ENCODE data around the gene MIX23.
A peak's percentile ranks its signal among the peaks of the same experiment; 100 is the strongest.

Gene MIX23

GRCh38 chr3:122382888-122383666 lies at the start of gene MIX23:
MIX23 (minus strand) TSS chr3:122383231; CDS start chr3:122383224, 7 bp downstream.
- peak; percentile 96 for DNase-seq

DNA sequence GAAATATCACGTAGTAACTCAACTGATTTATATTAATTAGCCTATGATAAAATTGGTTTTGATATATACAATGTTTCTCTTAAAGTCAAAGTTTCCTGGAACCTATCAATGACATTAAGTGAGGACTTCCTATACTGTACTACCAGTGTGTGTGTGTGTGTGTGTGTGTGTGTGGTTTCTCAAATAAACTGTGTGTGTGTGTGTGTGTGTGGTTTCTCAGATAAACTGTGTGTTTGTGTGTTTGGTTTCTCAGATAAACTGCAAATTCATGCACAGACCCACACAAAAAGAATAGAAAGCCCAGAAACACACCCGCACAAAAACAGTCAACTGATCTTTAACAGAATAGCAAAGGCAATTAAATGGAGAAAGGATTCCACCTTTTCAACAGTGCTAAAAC lies 47.3 kb upstream of the MIX23 start:
- DNase-seq, result no peak

- no peak for DNase-seq
Measured at GRCh38 chr3:122427857-122428471, 44.9 kb upstream of the MIX23 start.

DNA sequence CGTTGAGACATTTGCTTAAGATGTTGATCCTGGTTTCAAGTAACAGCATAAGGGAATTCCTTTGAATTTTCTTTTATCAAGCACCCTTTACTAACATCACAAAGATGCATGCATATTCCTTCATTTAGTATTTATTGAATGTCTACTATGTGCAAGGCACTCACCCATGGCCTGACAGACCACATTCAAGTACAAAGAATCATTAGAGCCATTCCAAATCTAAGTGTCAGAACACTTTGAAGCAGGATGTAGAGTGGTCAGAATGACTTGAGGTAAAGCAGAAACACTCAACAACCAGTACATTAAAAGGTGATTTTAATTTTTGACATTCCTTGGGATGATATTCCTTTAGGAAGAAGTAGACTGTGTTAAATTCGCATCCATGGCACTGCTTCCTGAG lies 38.8 kb upstream of the MIX23 start:
- DNase-seq, result no peak

GRCh38 chr3:122421101-122421500 lies 38.1 kb upstream of the MIX23 start:
- no peak for DNase-seq

DNA sequence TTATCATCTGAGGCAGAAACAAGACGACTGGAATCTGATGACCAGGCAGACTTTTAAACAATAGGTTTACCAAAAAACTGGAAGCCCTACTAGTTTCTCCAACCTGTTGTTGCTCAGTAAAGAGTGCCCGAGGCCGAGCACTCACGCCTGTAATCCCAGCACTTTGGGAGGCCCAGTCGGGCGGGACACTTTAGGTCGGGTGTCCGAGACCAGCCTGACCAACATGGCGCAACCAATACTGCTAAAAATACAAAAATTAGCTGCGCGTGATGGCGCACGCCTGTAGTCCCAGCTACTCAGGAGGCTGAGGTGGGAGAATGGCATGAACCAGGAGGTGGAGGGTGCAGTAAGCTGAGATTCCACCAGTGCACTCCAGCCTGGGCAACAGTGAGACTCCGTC lies 33.9 kb upstream of the MIX23 start:
- DNase-seq, result no peak

DNA sequence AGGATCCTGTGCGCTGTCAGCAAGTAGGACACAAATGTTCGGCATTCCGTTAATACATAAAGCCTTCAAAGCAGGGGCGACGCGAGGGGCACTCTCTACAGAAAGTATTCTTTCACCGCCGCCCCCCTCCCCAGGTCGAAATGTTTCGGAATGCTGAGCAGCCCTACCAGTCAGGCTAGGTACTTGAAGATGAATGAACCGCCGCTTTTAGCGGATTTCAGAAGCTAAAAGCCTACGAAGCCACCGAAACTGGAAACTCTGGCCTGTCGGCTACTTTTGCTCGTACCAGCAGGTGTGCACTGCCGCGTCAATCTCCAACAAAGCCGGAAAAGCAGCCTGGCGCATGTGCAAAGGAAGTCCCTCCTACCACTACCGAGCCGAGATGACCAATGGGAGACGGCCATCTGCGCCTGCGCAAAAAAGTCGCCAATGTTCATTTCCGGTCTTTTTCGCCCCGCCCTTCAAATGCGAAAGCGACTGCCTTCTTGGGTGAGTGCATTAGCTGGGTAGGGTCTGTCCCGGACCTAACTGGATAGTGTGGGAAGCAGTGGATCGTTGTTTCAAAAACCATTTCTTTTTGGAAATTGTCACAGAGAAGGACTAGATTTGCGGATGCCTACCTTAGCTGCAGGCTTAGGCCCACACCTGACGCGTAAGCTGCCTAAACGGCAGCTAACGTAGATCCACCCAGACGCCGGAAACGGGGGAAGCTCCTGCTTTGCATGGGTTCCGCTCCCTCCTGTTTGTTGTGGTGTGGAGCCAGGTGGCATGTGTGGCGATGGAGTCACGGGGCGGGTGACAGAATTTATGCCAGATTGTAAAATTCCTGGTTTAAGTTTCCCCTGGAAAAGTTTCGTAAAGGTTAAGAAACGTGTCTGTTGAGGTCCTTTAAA lies 33.0 kb upstream of the MIX23 start, which contains the start of gene WDR5B:
Gene WDR5B (minus strand): TSS at position 301 of the 893 bp plus-strand sequence. CDS start 534 bp downstream, outside the sequence.
- peak; percentile 100 for DNase-seq

GRCh38 chr3:122415104-122415744 lies 32.2 kb upstream of the MIX23 start:
- no peak for DNase-seq

DNA sequence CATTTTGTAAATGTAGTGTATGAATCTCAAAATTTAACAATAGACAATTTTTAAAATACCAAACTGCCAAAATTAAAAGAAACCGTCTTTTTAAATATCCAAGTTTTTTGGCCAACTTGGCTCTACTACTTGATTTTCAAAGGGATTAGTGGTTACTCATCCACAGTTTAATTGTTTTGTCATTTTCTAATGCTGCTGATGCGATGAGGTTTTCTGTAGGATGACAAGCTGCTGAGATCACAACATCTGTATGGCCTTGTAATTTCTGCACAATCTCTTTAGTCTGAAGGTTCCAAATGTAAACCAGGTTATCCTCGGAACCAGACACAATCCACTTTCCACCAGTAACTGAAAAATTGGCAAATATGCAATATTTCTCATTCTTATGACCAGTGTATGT lies 31.4 kb upstream of the MIX23 start:
- DNase-seq, result no peak

DNA sequence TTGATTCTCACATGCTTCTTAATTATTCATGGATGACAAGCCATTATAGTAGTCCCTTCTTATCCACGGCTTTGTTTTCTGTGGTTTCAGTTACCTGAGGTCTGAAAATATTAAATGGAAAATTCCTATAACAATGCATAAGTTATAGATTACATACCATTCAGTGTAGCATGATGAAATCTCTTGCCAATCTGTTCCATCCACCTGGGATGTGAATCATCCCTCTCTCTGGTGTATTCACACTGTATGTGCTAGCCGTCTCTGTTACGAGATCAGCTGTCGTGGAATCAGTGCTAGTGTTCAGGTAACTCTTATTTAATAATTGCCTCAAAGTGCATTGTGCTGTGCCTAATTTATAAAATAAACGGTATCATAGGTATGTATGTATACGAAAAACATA lies 27.6 kb upstream of the MIX23 start:
- DNase-seq, result no peak

- DNase-seq, result no peak
Measured at GRCh38 chr3:122410111-122410510, 27.1 kb upstream of the MIX23 start.

- DNase-seq, result no peak
Measured at GRCh38 chr3:122409446-122409845, 26.4 kb upstream of the MIX23 start.

GRCh38 chr3:122407946-122408345 lies 24.9 kb upstream of the MIX23 start:
- DNase-seq, result no peak

GRCh38 chr3:122406198-122406597 lies 23.2 kb upstream of the MIX23 start:
- no peak for DNase-seq

GRCh38 chr3:122405015-122405414 lies 22.0 kb upstream of the MIX23 start:
- no peak for DNase-seq

GRCh38 chr3:122403489-122403888 lies 20.5 kb upstream of the MIX23 start:
- DNase-seq, result no peak

DNA sequence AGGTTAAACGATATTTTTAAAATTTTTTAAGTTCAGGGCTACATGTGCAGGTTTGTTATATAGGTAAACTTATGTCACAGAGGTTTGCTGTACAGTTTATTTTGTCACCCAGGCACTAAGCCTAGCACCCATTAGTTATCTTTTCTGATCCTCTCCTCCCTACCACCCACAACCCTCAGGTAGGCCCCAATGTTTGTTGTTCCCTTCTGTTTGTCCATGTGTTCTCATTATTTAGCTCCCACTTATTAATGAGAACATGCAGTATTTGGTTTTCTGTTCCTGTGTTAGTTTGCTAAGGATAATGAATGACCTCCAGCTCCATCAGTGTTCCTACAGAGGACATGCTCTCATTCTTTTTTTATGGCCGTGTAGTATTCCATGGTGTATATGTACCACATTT lies 15.9 kb upstream of the MIX23 start:
- no peak for DNase-seq

GRCh38 chr3:122397201-122397600 lies 14.2 kb upstream of the MIX23 start:
- no peak for DNase-seq

GRCh38 chr3:122396511-122396910 lies 13.5 kb upstream of the MIX23 start:
- no peak for DNase-seq

DNA sequence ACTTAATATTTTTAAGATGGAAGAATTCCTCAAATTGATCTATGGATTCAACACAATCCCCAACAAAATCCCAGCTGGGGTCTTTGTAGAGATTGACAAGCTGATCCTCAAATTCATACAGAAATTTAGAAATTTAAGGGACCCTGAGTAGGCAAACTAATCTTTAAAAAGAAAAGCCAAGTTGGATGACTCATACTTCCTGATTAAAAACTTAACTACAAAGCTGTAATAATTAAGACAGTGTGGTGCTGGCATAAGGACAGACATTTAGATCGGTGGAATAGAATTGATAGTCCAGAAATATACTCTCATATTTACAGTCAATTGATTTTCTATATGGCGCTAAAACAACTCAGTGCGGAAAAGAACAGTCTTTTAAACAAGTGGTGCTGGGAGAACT lies 12.6 kb upstream of the MIX23 start:
- no peak for DNase-seq

- DNase-seq, result no peak
Measured at GRCh38 chr3:122394173-122394572, 11.1 kb upstream of the MIX23 start.

DNA sequence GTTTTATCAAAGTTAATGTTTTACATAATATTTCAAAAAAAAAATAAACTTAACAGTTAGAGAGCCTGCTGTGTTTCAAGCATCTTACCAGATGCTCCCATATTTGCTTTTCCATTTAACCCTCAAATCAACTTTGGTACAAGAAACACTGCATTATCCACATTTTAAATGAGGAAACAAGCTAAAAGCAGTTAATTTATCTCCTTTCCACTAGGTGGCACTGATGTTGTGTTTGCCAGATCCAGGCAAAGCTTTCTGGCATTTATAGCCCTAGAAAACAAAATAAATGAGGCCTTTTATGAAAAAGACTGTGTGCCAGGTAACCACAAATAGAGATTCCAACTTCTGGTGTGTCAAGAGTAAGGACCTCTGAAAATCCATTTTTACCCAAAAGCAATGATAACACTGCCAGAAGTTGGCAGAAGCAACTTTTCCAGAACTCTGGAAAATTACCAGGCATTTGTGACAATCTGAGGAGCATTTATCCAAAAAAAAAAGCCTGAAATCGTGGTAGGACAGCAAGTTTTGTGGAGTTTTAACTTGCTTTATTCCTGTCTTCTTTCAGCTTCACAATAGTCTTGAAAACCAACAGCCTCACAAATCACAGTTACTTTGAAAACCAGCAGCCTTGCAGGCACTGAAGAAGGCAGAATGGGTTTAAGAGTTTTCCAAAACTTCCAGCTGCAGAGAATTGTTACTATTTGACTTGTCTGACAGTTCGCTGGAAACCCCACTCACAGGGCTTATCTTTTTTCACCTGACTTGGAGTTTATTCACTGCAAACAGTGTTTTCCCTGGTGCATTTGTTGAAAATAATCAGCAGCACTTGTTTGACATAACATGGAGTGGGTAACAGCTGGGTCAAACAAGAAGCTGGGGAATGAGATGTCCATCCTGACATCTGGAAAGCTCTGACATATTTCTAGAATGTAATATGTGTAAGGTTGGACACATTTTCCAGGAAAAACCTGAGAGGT lies 10.1 kb upstream of the MIX23 start:
- peak; percentile 57 for DNase-seq
